GM10266 (cell line): ENCODE measurements around the gene RGS3.

Experiments used
- DNase-seq: peaks from one replicate; pipeline ENCODE4 v3.0.0; 2012; ENCODE audit errors: extremely low spot score
- TF ChIP-seq, protein P1 (sequence below): IDR thresholded peaks from 2 replicates; pipeline ENCODE4 v1.5.1; 2012; ENCODE audit warnings: mild to moderate bottlenecking, low read depth; ENCODE audit not compliant: control insufficient read depth, insufficient read depth; ENCODE audit errors: missing control alignments

RGS3 gene

GRCh38 chr9:113528811-113529210, 65.3 kb downstream of the RGS3 start:
- TF ChIP-seq, protein P1, sequence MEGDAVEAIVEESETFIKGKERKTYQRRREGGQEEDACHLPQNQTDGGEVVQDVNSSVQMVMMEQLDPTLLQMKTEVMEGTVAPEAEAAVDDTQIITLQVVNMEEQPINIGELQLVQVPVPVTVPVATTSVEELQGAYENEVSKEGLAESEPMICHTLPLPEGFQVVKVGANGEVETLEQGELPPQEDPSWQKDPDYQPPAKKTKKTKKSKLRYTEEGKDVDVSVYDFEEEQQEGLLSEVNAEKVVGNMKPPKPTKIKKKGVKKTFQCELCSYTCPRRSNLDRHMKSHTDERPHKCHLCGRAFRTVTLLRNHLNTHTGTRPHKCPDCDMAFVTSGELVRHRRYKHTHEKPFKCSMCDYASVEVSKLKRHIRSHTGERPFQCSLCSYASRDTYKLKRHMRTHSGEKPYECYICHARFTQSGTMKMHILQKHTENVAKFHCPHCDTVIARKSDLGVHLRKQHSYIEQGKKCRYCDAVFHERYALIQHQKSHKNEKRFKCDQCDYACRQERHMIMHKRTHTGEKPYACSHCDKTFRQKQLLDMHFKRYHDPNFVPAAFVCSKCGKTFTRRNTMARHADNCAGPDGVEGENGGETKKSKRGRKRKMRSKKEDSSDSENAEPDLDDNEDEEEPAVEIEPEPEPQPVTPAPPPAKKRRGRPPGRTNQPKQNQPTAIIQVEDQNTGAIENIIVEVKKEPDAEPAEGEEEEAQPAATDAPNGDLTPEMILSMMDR = no peak
- no peak for DNase-seq

DNA sequence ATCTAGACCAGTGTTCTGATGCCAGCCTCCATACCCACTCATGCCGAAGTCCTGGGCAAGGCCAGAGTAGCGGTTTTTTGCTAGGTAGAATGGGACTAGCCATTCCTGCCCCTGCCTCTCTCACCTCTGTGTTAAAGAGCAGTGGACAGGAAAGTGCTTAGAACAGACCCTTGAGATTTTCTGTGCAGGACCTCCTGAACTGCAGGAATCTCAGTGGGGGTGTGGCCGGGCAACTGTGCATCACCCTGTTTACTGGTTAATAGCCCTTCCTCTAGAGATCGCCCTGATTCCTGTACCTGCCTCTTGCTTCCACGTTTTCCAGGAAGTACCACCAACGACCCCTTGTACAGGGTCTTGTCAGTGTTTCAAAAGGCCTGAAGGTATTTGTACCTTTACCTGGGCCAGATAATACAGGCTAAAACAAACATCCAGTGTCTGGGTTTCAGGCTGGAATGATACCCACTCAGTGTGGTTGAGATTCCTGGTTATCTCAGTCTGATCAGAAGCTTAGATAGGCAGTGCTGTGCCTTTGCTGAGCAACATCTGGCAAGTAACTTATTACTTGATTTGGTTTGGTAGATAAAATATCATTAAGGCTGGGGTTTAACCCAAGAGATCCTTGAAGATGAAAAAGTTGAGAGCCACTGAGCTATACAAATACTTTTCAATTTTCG, 65.9 kb downstream of the RGS3 start:
- TF ChIP-seq, protein P1 = no peak
- no peak for DNase-seq

DNA sequence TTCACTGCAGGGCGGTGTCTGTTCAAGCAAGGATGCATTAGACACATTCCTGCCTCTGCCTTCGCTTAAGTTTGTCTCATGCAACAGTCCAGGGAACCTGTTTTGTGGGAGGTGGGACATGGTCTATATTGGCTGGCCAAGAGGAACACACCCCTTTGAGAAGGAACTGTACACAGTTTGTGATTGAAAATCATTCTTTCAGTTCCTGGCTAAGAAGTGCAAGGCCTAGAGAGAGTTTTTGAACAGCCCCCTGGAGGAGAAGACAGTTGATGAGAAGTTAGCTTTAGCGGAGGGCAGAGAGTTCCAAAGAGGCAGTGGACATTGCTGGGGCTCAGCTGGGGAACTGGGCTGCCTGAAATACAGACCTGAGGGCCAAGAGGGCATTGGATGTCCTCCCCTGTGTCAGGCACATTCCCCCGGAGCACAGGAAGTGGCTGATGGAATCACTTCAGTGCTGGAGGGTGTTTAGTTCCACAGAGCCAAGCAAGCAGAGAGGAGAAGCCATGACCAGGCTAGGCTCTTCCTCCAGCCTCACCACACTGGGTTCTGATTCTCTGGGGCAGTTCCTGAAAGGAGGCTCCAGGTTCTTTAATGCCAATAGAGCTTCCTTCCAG, 66.6 kb downstream of the RGS3 start:
- DNase-seq = no peak
- TF ChIP-seq, protein P1 = no peak

- DNase-seq = no peak
- TF ChIP-seq, protein P1 = no peak
These were observed 67.4 kb downstream of the RGS3 start for GRCh38 chr9:113530942-113531341.

- TF ChIP-seq, protein P1 = no peak
- no peak for DNase-seq
These were observed 68.6 kb downstream of the RGS3 start for GRCh38 chr9:113531919-113532808.

DNA sequence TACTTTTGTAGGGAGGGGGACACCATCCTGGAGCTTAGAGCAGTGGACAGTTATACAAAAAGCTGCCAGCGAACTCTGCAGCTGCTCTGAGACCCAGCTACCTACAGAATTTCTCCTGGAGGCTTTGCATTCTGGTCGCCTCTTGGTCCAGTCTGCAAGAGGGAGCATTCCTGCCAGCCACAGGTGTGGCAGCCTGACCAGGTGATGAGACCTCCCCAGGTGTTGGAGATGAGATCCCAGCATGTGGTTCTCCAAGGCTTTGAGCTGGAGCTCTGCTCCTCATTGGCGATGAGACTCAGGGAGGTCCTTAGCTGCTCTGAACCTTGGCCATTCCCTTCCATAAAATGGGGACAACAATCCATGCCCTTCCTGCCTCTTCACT, 69.3 kb downstream of the RGS3 start:
- TF ChIP-seq, protein P1 = no peak
- DNase-seq = no peak
